ENCODE results near the gene SKAP2.

SKAP2 gene

GRCh38 chr7:26626687-26627086, 237.7 kb downstream of the SKAP2 start:
- H2AK5ac ChIP-seq (ENCODE audit: low read length) = no peak overlapping the region
- H4K8ac ChIP-seq (ENCODE audit: low read depth, low read length) = no peak overlapping the region
- H2BK5ac ChIP-seq (ENCODE audit: low read length) = no peak overlapping the region
- H3K4me2 ChIP-seq (ENCODE audit: low read length) = no peak overlapping the region
- WGBS (ENCODE audit: extremely low coverage, insufficient coverage, low lambda C conversion rate) = no CpG with 5 or more reads among the region's 2 CpGs
- H3K79me1 ChIP-seq (ENCODE audit: low read length) = no peaks in the 10 kb centered on the region
- H3K36me3 ChIP-seq (ENCODE audit: control insufficient read depth, insufficient read depth, low read length) = no peaks in the 10 kb centered on the region
- no peaks in the 10 kb centered on the region for H3K27me3 ChIP-seq (ENCODE audit: insufficient read depth, low read length, poor library complexity)
- no peak overlapping the region for H3K9ac ChIP-seq (ENCODE audit: low read length)
- no peak for DNase-seq
- no peak overlapping the region for H2BK15ac ChIP-seq (replicated peaks; ENCODE audit: low read depth)
- no peak overlapping the region for H3K4ac ChIP-seq (ENCODE audit: low read depth, low read length)
- no peaks in the 10 kb centered on the region for H3K4me1 ChIP-seq (ENCODE audit: control insufficient read depth, low read depth, low read length)
- no peaks in the 10 kb centered on the region for H3K79me2 ChIP-seq (ENCODE audit: control insufficient read depth, insufficient read depth, low read length)
- H3K23ac ChIP-seq (ENCODE audit: low read length) = no peak overlapping the region
- no peak overlapping the region for H2BK120ac ChIP-seq (ENCODE audit: low read depth, low read length)
- no peak overlapping the region for H3K18ac ChIP-seq (ENCODE audit: low read length)
- H3K27ac ChIP-seq (ENCODE audit: low read depth, low read length) = no peak overlapping the region
- H4K5ac ChIP-seq (ENCODE audit: low read length) = no peak overlapping the region
- H3K4me3 ChIP-seq (ENCODE audit: low read length) = no peak overlapping the region
- H3K56ac ChIP-seq (ENCODE audit: low read length) = no peak overlapping the region

- Histone ChIP-seq H3K18ac (ENCODE audit: low read length) (no peak overlapping the region), H3K27me3 (ENCODE audit: insufficient read depth, low read length, poor library complexity) (no peaks in the 10 kb centered on the region), H3K4ac (ENCODE audit: low read depth, low read length) (no peak overlapping the region), H2BK5ac (ENCODE audit: low read length) (no peak overlapping the region), H3K79me2 (ENCODE audit: control insufficient read depth, insufficient read depth, low read length) (no peaks in the 10 kb centered on the region), H3K27ac (ENCODE audit: low read depth, low read length) (no peak overlapping the region), H3K36me3 (ENCODE audit: control insufficient read depth, insufficient read depth, low read length) (no peaks in the 10 kb centered on the region), H2BK15ac (replicated peaks; ENCODE audit: low read depth) (no peak overlapping the region), H2AK5ac (ENCODE audit: low read length) (no peak overlapping the region), H3K23ac (ENCODE audit: low read length) (no peak overlapping the region), H3K56ac (ENCODE audit: low read length) (no peak overlapping the region), H3K4me3 (ENCODE audit: low read length) (no peak overlapping the region), H3K79me1 (ENCODE audit: low read length) (no peaks in the 10 kb centered on the region), H2BK120ac (ENCODE audit: low read depth, low read length) (no peak overlapping the region), H3K4me1 (ENCODE audit: control insufficient read depth, low read depth, low read length) (no peaks in the 10 kb centered on the region), H4K5ac (ENCODE audit: low read length) (no peak overlapping the region), H4K8ac (ENCODE audit: low read depth, low read length) (no peak overlapping the region), H3K9ac (ENCODE audit: low read length) (no peak overlapping the region), H3K4me2 (ENCODE audit: low read length) (no peak overlapping the region)
- WGBS (ENCODE audit: extremely low coverage, insufficient coverage, low lambda C conversion rate) = no CpG with 5 or more reads among the region's 8 CpGs
- DNase-seq = no peak
Measured at GRCh38 chr7:26626156-26626555, 238.2 kb downstream of the SKAP2 start.

DNA sequence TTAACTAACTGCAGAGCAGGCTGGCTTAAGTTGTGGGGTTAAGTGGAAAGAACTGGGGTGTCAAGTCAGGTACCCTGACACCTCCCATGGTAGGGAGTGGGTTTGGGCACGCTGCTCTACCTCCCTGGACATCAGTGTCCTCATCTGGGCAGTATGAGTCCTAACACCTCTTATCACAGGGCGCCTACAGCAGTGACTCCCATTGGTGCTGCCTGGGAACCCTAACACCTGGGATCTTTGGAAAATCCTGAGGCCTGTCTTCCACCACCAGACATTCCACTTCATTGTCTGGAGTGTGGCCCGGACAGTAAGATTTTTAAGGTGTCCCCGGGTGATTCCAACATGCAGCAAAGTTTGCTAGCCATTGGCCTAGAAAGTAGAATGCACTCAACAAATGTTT, 239.1 kb downstream of the SKAP2 start:
- H4K5ac ChIP-seq (ENCODE audit: low read length) = no peak overlapping the region
- H3K4me1 ChIP-seq (ENCODE audit: control insufficient read depth, low read depth, low read length) = no peaks in the 10 kb centered on the region
- H3K27ac ChIP-seq (ENCODE audit: low read depth, low read length) = no peak overlapping the region
- H3K4me2 ChIP-seq (ENCODE audit: low read length) = no peak overlapping the region
- no peak overlapping the region for H4K8ac ChIP-seq (ENCODE audit: low read depth, low read length)
- WGBS (ENCODE audit: extremely low coverage, insufficient coverage, low lambda C conversion rate) = no CpG with 5 or more reads among the region's 4 CpGs
- H2BK120ac ChIP-seq (ENCODE audit: low read depth, low read length) = no peak overlapping the region
- DNase-seq = no peak
- no peak overlapping the region for H2BK5ac ChIP-seq (ENCODE audit: low read length)
- H3K18ac ChIP-seq (ENCODE audit: low read length) = no peak overlapping the region
- H3K36me3 ChIP-seq (ENCODE audit: control insufficient read depth, insufficient read depth, low read length) = no peaks in the 10 kb centered on the region
- no peaks in the 10 kb centered on the region for H3K79me2 ChIP-seq (ENCODE audit: control insufficient read depth, insufficient read depth, low read length)
- H3K56ac ChIP-seq (ENCODE audit: low read length) = no peak overlapping the region
- H3K27me3 ChIP-seq (ENCODE audit: insufficient read depth, low read length, poor library complexity) = no peaks in the 10 kb centered on the region
- H3K23ac ChIP-seq (ENCODE audit: low read length) = no peak overlapping the region
- no peak overlapping the region for H3K4ac ChIP-seq (ENCODE audit: low read depth, low read length)
- no peak overlapping the region for H2BK15ac ChIP-seq (replicated peaks; ENCODE audit: low read depth)
- H2AK5ac ChIP-seq (ENCODE audit: low read length) = no peak overlapping the region
- no peak overlapping the region for H3K4me3 ChIP-seq (ENCODE audit: low read length)
- no peak overlapping the region for H3K9ac ChIP-seq (ENCODE audit: low read length)
- H3K79me1 ChIP-seq (ENCODE audit: low read length) = no peaks in the 10 kb centered on the region

DNA sequence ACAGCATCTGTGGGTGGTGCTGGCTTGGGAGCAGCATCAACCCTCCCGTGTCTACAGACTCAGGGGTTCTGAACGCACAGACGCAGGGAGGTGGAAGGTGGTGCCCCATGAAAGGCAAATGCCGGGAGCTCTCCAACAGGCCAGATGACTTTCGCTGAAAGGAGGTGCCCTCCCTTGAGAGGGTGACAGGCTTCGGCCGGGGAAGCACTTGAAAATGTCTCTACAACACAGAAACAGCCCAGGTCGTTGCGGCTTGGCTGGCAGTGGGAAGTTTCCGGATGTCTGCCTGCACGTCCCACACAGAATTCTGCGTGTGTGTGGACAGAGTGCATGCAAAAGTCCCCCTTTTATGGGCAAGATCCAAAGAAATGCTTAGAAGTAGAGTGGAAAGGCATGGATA, 239.6 kb downstream of the SKAP2 start:
- no CpG with 5 or more reads among the region's 12 CpGs for WGBS (ENCODE audit: extremely low coverage, insufficient coverage, low lambda C conversion rate)
- Histone ChIP-seq H3K27ac (ENCODE audit: low read depth, low read length) (no peak overlapping the region), H2BK120ac (ENCODE audit: low read depth, low read length) (no peak overlapping the region), H3K23ac (ENCODE audit: low read length) (no peak overlapping the region), H3K4me3 (ENCODE audit: low read length) (no peak overlapping the region), H3K4ac (ENCODE audit: low read depth, low read length) (no peak overlapping the region), H3K79me2 (ENCODE audit: control insufficient read depth, insufficient read depth, low read length) (no peaks in the 10 kb centered on the region), H3K18ac (ENCODE audit: low read length) (no peak overlapping the region), H2AK5ac (ENCODE audit: low read length) (no peak overlapping the region), H3K36me3 (ENCODE audit: control insufficient read depth, insufficient read depth, low read length) (no peaks in the 10 kb centered on the region), H3K56ac (ENCODE audit: low read length) (no peak overlapping the region), H2BK5ac (ENCODE audit: low read length) (no peak overlapping the region), H4K5ac (ENCODE audit: low read length) (no peak overlapping the region), H2BK15ac (replicated peaks; ENCODE audit: low read depth) (no peak overlapping the region), H3K9ac (ENCODE audit: low read length) (no peak overlapping the region), H3K4me1 (ENCODE audit: control insufficient read depth, low read depth, low read length) (no peaks in the 10 kb centered on the region), H3K4me2 (ENCODE audit: low read length) (no peak overlapping the region), H3K79me1 (ENCODE audit: low read length) (no peaks in the 10 kb centered on the region), H3K27me3 (ENCODE audit: insufficient read depth, low read length, poor library complexity) (no peaks in the 10 kb centered on the region), H4K8ac (ENCODE audit: low read depth, low read length) (no peak overlapping the region)
- no peak for DNase-seq

DNA sequence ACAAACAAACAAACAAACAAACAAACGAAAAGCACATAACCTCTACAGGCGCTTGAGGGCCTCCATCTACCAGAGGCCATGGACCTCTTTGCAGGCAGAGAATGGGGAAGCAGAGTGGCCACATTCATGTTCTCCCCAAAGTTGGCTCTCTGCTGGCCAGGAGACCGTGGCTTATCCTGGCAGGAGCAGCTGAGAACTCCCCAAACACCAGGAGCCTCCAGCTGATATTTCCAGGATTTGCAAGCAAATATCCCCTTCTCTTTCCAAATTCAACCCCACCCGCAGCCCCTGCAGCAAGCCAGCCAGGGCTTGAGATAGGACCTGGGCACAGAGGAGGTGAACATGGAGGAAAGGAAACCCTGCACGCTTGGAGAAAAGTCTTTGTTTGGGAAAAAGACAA, 240.0 kb downstream of the SKAP2 start:
- no peak overlapping the region for H3K56ac ChIP-seq (ENCODE audit: low read length)
- no peak overlapping the region for H4K5ac ChIP-seq (ENCODE audit: low read length)
- H2BK120ac ChIP-seq (ENCODE audit: low read depth, low read length) = no peak overlapping the region
- no peak overlapping the region for H3K23ac ChIP-seq (ENCODE audit: low read length)
- H2BK5ac ChIP-seq (ENCODE audit: low read length) = no peak overlapping the region
- H2AK5ac ChIP-seq (ENCODE audit: low read length) = no peak overlapping the region
- H3K18ac ChIP-seq (ENCODE audit: low read length) = no peak overlapping the region
- H3K4ac ChIP-seq (ENCODE audit: low read depth, low read length) = no peak overlapping the region
- no peak overlapping the region for H4K8ac ChIP-seq (ENCODE audit: low read depth, low read length)
- no peak overlapping the region for H3K4me3 ChIP-seq (ENCODE audit: low read length)
- no peaks in the 10 kb centered on the region for H3K27me3 ChIP-seq (ENCODE audit: insufficient read depth, low read length, poor library complexity)
- H3K9ac ChIP-seq (ENCODE audit: low read length) = no peak overlapping the region
- no peaks in the 10 kb centered on the region for H3K4me1 ChIP-seq (ENCODE audit: control insufficient read depth, low read depth, low read length)
- no peaks in the 10 kb centered on the region for H3K36me3 ChIP-seq (ENCODE audit: control insufficient read depth, insufficient read depth, low read length)
- H2BK15ac ChIP-seq (replicated peaks; ENCODE audit: low read depth) = no peak overlapping the region
- no peaks in the 10 kb centered on the region for H3K79me1 ChIP-seq (ENCODE audit: low read length)
- no peak overlapping the region for H3K27ac ChIP-seq (ENCODE audit: low read depth, low read length)
- DNase-seq = no peak
- WGBS (ENCODE audit: extremely low coverage, insufficient coverage, low lambda C conversion rate) = no CpG with 5 or more reads among the region's 5 CpGs
- H3K79me2 ChIP-seq (ENCODE audit: control insufficient read depth, insufficient read depth, low read length) = no peaks in the 10 kb centered on the region
- H3K4me2 ChIP-seq (ENCODE audit: low read length) = no peak overlapping the region

- Histone ChIP-seq H2AK5ac (ENCODE audit: low read length) (no peak overlapping the region), H3K36me3 (ENCODE audit: control insufficient read depth, insufficient read depth, low read length) (no peaks in the 10 kb centered on the region), H3K27me3 (ENCODE audit: insufficient read depth, low read length, poor library complexity) (no peaks in the 10 kb centered on the region), H4K8ac (ENCODE audit: low read depth, low read length) (no peak overlapping the region), H3K56ac (ENCODE audit: low read length) (no peak overlapping the region), H3K4me1 (ENCODE audit: control insufficient read depth, low read depth, low read length) (peaks cover 1% of the 10 kb centered on the region), H3K79me1 (ENCODE audit: low read length) (no peaks in the 10 kb centered on the region), H3K9ac (ENCODE audit: low read length) (no peak overlapping the region), H3K4ac (ENCODE audit: low read depth, low read length) (no peak overlapping the region), H3K4me2 (ENCODE audit: low read length) (no peak overlapping the region), H4K5ac (ENCODE audit: low read length) (no peak overlapping the region), H3K4me3 (ENCODE audit: low read length) (no peak overlapping the region), H3K23ac (ENCODE audit: low read length) (no peak overlapping the region), H3K27ac (ENCODE audit: low read depth, low read length) (no peak overlapping the region), H2BK5ac (ENCODE audit: low read length) (no peak overlapping the region), H3K18ac (ENCODE audit: low read length) (no peak overlapping the region), H2BK15ac (replicated peaks; ENCODE audit: low read depth) (no peak overlapping the region), H2BK120ac (ENCODE audit: low read depth, low read length) (no peak overlapping the region), H3K79me2 (ENCODE audit: control insufficient read depth, insufficient read depth, low read length) (no peaks in the 10 kb centered on the region)
- WGBS (ENCODE audit: extremely low coverage, insufficient coverage, low lambda C conversion rate) = no CpG with 5 or more reads among the region's 12 CpGs
- DNase-seq = peak; percentile 77
Measured at GRCh38 chr7:26620352-26620751, 244.0 kb downstream of the SKAP2 start.

All from mesendoderm (in vitro differentiated cells).